ENCODE results near the gene SQSTM1.

GRCh38 chr5:179827680-179828079 is 7.0 kb downstream of the SQSTM1 start:
- TF ChIP-seq CTCF (IDR thresholded peaks at IDR 0.05), result no peak
- peak in 1 of 2 donors; percentile 25 for TF ChIP-seq POLR2A (IDR thresholded peaks at IDR 0.05)

Measured in adrenal gland (tissue), 5 donors.